Stimulated activated CD4-positive, alpha-beta T cell treated with anti-CD3 and anti-CD28 coated beads, Interleukin-1b, Interleukin-23, amount 100 ng/mL, for 4 hours (primary cell): ENCODE measurements around the gene GGTA1.
"Not testable (repeated sequence)": the region's sequence is repeated elsewhere in the genome, so short reads cannot be mapped to it uniquely, and the experiment has no call there.

Experiments used
- DNase-seq, 2 donors: peaks; one replicate each; pipeline ENCODE4 v3.0.0-alpha.2; 2020; ENCODE audit warnings: low read depth in 2 of 2

The GGTA1 gene

GRCh38 chr9:121458449-121458848 is 41.2 kb downstream of the GGTA1 start:
- not testable (repeated sequence) for DNase-seq

- no peak for DNase-seq
These were observed 44.0 kb downstream of the GGTA1 start for GRCh38 chr9:121455527-121456239.

DNA sequence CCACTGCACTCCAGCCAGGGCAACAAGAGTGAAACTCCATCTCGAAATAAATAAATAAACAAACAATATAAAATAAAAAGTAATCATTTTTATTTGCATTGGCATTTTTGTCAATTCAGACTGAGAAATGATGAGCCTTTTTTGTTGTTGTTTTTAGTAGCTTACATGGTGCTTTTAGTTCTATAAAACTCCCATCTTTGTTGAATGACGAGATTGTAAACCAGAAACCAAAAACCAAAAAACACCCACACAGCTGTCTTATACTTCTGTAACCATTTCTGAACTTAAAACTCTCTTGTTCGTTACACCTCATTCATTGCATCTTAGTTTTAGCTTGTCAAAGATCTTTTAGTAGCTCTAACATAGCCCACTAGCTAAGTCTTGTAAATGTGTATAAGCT is 44.7 kb downstream of the GGTA1 start:
- no peak for DNase-seq

- no peak for DNase-seq
These were observed 46.3 kb downstream of the GGTA1 start for GRCh38 chr9:121453232-121453892.

DNA sequence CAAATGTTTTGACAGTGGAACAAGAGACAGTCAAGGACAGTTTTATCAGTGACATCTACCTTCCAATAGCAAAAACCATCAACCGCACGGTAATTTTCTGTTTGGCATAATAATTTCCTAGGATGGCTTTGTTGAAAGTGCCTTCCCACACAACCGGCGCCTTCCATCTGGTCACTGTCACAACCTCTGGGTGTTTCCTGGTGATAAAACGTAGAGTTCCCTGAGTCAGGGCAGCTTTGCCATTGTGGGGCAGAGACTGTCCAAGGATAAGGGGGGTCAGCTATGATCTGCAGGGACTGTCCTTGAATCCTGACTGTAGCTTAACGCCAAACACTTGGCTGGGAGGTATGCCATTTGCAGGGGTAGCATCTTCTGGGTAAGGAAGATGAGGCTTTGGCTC is 47.6 kb downstream of the GGTA1 start:
- no peak for DNase-seq

- DNase-seq: no peak
These were observed 48.1 kb downstream of the GGTA1 start for GRCh38 chr9:121451586-121451985.

DNA sequence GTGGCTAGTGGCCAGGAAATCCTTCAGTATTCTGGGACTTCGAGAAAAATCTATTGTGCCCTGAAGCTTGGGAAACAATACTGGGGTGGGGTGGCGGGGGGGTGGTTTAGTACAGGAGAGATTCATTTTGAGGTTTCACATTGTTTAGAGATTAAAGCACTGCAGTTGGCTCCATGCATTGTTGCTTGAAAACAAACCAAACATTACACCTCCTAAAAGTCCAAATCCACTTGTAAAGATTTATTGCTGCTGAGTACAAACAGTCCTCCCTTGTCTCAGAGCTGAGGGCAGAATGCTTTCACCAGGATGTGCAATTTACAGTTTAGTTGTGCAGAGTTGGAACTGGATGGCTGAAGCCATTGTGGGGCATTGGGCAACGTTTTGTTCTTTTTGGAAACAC is 49.4 kb downstream of the GGTA1 start:
- DNase-seq: no peak

DNA sequence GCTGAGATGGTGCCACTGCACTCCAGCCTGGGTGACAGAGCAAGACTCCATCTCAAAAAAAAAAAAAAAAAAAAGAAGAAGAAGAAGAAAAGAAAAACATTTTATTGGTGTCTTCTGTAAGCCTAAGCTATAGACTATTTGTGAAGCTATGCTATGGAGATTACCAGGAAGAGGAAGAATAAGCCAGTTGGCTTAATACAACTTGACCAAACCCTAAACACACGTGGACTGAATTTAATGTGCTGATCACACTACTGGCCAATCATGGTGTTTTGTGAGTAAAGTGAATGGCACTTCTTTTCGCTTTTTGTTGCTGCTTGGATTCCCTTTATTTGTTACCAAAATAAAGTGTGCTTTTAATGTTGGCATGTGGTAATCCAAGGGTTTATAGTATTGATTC is 49.9 kb downstream of the GGTA1 start:
- no peak for DNase-seq

GRCh38 chr9:121447321-121447834 is 52.3 kb downstream of the GGTA1 start:
- DNase-seq: no peak

DNA sequence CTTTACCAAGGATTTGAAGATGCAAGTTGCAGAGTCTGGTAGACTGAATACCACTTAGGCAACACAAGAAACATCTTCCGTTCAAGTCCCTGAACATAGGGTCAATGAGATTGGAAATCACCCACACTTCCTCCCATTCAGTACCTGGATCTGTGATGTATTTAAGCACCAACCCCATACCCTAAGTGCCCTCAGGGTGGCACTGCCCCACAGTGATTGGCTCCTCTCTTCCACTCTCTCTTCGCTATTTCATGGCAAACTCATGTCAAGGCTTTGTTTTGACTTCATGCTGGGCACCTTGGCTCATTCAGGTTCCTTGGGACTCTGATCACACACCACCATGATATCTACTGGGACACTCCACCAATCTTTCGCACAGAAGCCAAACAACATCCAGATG is 53.7 kb downstream of the GGTA1 start:
- no peak for DNase-seq

- DNase-seq: no peak
These were observed 55.7 kb downstream of the GGTA1 start for GRCh38 chr9:121443981-121444380.

- DNase-seq: no peak
These were observed 58.5 kb downstream of the GGTA1 start for GRCh38 chr9:121441165-121441564.

- DNase-seq: no peak
These were observed 59.7 kb downstream of the GGTA1 start for GRCh38 chr9:121439711-121440664.

DNA sequence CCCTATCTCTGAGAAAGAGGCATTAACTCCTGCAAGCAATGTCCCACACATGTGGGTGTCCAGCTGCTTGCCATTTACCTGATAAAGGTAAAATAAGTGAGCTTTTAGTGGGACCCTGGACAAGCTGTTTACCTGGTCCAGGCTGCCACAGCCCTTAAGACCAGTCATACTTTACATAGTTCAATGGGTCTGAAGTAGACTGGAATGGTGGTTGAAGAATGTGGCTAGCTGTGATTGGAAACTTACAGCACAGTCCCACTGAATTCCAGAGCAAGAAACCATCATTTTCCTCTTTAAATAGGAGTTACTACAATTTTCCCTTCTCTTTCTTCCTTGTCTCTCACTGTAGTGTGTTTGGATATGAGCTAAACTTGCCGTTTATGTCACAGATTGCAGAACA is 60.6 kb downstream of the GGTA1 start:
- DNase-seq: no peak

DNA sequence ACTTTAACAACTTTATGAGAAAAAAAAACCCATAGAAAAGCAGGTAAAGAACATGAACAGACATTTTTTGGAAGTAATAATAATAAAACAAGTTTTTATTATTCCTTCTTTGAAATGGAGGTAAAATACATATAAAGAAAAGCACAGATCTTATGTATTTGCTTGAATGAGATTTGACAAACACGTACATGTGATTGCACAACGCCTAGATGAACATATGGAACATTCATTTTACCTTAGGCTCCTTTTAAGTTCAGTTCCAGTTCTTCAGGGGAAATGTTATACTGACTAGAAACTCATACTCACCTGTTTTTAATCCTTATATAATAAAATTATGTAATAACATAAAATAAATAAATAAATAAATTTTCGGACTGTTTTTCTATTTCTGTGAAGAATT is 61.8 kb downstream of the GGTA1 start:
- no peak for DNase-seq

DNA sequence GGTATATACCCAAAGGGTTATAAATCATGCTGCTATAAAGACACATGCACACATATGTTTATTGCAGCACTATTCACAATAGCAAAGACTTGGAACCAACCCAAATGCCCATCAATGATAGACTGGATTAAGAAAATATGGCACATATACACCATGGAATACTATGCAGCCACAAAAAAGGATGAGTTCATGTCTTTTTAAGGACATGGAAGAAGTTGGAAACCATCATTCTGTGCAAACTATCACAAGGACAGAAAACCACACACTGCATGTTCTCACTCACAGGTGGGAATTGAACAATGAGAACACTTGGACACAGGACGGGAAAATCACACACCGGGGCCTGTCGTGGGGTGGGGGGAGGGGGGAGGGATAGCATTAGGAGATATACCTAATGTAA is 62.6 kb downstream of the GGTA1 start:
- DNase-seq: not testable (repeated sequence)

GRCh38 chr9:121434969-121435368 is 64.7 kb downstream of the GGTA1 start:
- DNase-seq: no peak

DNA sequence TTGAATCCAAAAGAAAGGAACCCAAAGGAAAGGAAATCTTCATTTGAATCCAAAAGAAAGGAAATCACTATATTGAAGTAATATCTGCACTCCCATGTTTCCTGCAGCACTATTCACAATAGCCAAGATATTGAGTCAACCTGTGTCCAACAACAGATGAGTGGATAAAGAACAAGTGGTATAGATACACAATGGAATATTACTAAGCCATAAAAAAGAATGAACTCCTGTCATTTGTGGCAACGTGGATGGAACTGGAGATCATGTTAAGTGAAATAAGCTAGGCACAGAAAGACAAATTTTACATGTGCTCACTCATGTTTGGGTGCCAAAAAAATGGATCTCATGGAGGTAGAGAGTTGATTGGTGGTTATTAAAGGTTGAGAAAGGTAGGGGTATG is 71.7 kb downstream of the GGTA1 start:
- no peak for DNase-seq

GRCh38 chr9:121424024-121424432 is 75.6 kb downstream of the GGTA1 start:
- DNase-seq: no peak

- no peak for DNase-seq
These were observed 87.7 kb downstream of the GGTA1 start for GRCh38 chr9:121411993-121412392.

GRCh38 chr9:121405899-121406298 is 93.7 kb downstream of the GGTA1 start:
- no peak for DNase-seq
